Stimulated activated CD8-positive, alpha-beta memory T cell treated with anti-CD3 and anti-CD28 coated beads, Interleukin-12 subunit alpha, Interleukin-12 subunit beta, amount 100 ng/mL, for 24 hours (primary cell): ENCODE data around the gene TSPOAP1.

Source experiments
- DNase-seq: peaks from one replicate; pipeline ENCODE4 v3.0.0-alpha.2; 2020; ENCODE audit errors: extremely low read depth

The TSPOAP1 gene

GRCh38 chr17:58318065-58318481 lies 10.5 kb downstream of the TSPOAP1 start:
- no peak for DNase-seq

GRCh38 chr17:58317421-58318064 lies 11.1 kb downstream of the TSPOAP1 start:
- DNase-seq = no peak

GRCh38 chr17:58316260-58316960 lies 12.2 kb downstream of the TSPOAP1 start:
- DNase-seq = no peak

- no peak for DNase-seq
Measured at GRCh38 chr17:58315750-58316149, 12.8 kb downstream of the TSPOAP1 start.

- DNase-seq = no peak
Measured at GRCh38 chr17:58315281-58315711, 13.3 kb downstream of the TSPOAP1 start.

GRCh38 chr17:58314706-58315015 lies 13.9 kb downstream of the TSPOAP1 start:
- DNase-seq = no peak

GRCh38 chr17:58313815-58314705 lies 14.5 kb downstream of the TSPOAP1 start:
- no peak for DNase-seq

GRCh38 chr17:58312829-58313228 lies 15.8 kb downstream of the TSPOAP1 start:
- no peak for DNase-seq

GRCh38 chr17:58312021-58312630 lies 16.5 kb downstream of the TSPOAP1 start:
- no peak for DNase-seq

GRCh38 chr17:58311429-58311894 lies 17.1 kb downstream of the TSPOAP1 start:
- no peak for DNase-seq

GRCh38 chr17:58310511-58311428 lies 17.8 kb downstream of the TSPOAP1 start:
- no peak for DNase-seq

GRCh38 chr17:58309918-58310259 lies 18.7 kb downstream of the TSPOAP1 start:
- DNase-seq = no peak

- no peak for DNase-seq
Measured at GRCh38 chr17:58308985-58309917, 19.3 kb downstream of the TSPOAP1 start.

- no peak for DNase-seq
Measured at GRCh38 chr17:58308173-58308984, 20.2 kb downstream of the TSPOAP1 start.

- DNase-seq = no peak
Measured at GRCh38 chr17:58307468-58308172, 21.0 kb downstream of the TSPOAP1 start.

GRCh38 chr17:58306131-58306951 lies 22.3 kb downstream of the TSPOAP1 start:
- DNase-seq = no peak

- DNase-seq = no peak
Measured at GRCh38 chr17:58305626-58306025, 23.0 kb downstream of the TSPOAP1 start.
